RWPE2 (cell line): ENCODE measurements around the gene PVR.
A peak's percentile ranks its signal among the peaks of the same experiment; 100 is the strongest.

Source experiments
- ATAC-seq: fragments of 200-7000 bp; cut with Tn5 transposase; 3 replicates; pipeline ENCODE4 v1.9.1; 2021; ENCODE audit warnings: low read depth
- DNase-seq: peaks from one replicate; pipeline ENCODE4 v3.0.0-alpha.2; 2020; ENCODE audit warnings: low spot score
- H3K27ac ChIP-seq: fragments of 450-650 bp; 2 replicates; pipeline ENCODE4 v1.5.1; 2017; ENCODE audit warnings: mild to moderate bottlenecking; ENCODE audit not compliant: poor library complexity, severe bottlenecking
- H3K27me3 ChIP-seq: fragments of 250-450 bp; sonication (Bioruptor Pico); 2 replicates; pipeline ENCODE4 v1.5.1; 2021; ENCODE audit warnings: mild to moderate bottlenecking, moderate library complexity; ENCODE audit not compliant: insufficient read depth, poor library complexity, severe bottlenecking
- H3K36me3 ChIP-seq: fragments of 250-450 bp; sonication (Bioruptor Pico); 2 replicates; pipeline ENCODE4 v1.5.1; 2020; ENCODE audit warnings: low read depth, mild to moderate bottlenecking, moderate library complexity
- H3K4me1 ChIP-seq: fragments of 250-450 bp; sonication (Bioruptor Pico); 2 replicates; pipeline ENCODE4 v1.5.1; 2021; ENCODE audit warnings: mild to moderate bottlenecking, moderate library complexity; ENCODE audit not compliant: insufficient read depth, poor library complexity, severe bottlenecking
- H3K4me3 ChIP-seq: fragments of 250-450 bp; sonication (Bioruptor Pico); 2 replicates; pipeline ENCODE4 v1.5.1; 2021; ENCODE audit warnings: mild to moderate bottlenecking, moderate library complexity; ENCODE audit not compliant: severe bottlenecking
- H3K9me3 ChIP-seq: fragments of 250-450 bp; sonication (Bioruptor Pico); 2 replicates; pipeline ENCODE4 v1.5.1; 2021; ENCODE audit warnings: mild to moderate bottlenecking, moderate library complexity; ENCODE audit not compliant: severe bottlenecking
- CTCF ChIP-seq: fragments of 450-650 bp; IDR thresholded peaks from one replicate; pipeline ENCODE4 v1.5.1; 2017; ENCODE audit warnings: mild to moderate bottlenecking, moderate library complexity; ENCODE audit not compliant: poor library complexity, severe bottlenecking

PVR gene

GRCh38 chr19:44712864-44713515 is 69.3 kb downstream of the PVR start:
- ATAC-seq (peak; percentile 40; the same call in 1 of the 3 replicates), DNase-seq (no peak)
- Histone ChIP-seq H3K4me3 (no peak overlapping the region), H3K27ac (no peak overlapping the region), H3K4me1 (no peaks in the 10 kb centered on the region), H3K36me3 (no peaks in the 10 kb centered on the region), H3K9me3 (peaks cover 2% of the 10 kb centered on the region), H3K27me3 (no peaks in the 10 kb centered on the region)
- TF ChIP-seq CTCF = no peak
